OCI-LY1 (cell line): ENCODE measurements around the gene TRPM1.

ENCODE experiments used
- H2AFZ ChIP-seq: fragments of 200-600 bp; sonication (generic), shearing (Covaris generic); 2 replicates; pipeline ENCODE4 v1.6.0; 2014; ENCODE audit warnings: antibody characterized with exemption, mild to moderate bottlenecking, low read length
- H3F3A ChIP-seq: fragments of 200-600 bp; sonication (generic), shearing (Covaris generic); 2 replicates; pipeline ENCODE4 v1.6.0; 2014; ENCODE audit warnings: mild to moderate bottlenecking, antibody characterized with exemption, low read length, moderate library complexity; ENCODE audit not compliant: insufficient read depth
- H3K27ac ChIP-seq: fragments of 200-600 bp; sonication (generic); 2 replicates; pipeline ENCODE4 v1.5.1; 2014; ENCODE audit warnings: low read length, mixed run types, mild to moderate bottlenecking, low read depth; ENCODE audit not compliant: poor library complexity, severe bottlenecking
- H3K27me3 ChIP-seq: fragments of 200-600 bp; sonication (generic); 2 replicates; pipeline ENCODE4 v1.6.0; 2014; ENCODE audit warnings: antibody characterized with exemption, mild to moderate bottlenecking, low read length, moderate library complexity; ENCODE audit not compliant: insufficient read depth
- H3K36me3 ChIP-seq: fragments of 200-600 bp; sonication (generic); 2 replicates; pipeline ENCODE4 v1.6.1; 2014; ENCODE audit warnings: mild to moderate bottlenecking, antibody characterized with exemption, low read length, moderate library complexity, mixed read lengths; ENCODE audit not compliant: insufficient read depth
- H3K4me1 ChIP-seq: fragments of 200-600 bp; sonication (generic); 2 replicates; pipeline ENCODE4 v1.5.1; 2014; ENCODE audit warnings: mild to moderate bottlenecking, low read length, moderate library complexity; ENCODE audit not compliant: insufficient read depth, severe bottlenecking
- H3K4me2 ChIP-seq: fragments of 200-600 bp; sonication (generic), shearing (Covaris generic); 2 replicates; pipeline ENCODE4 v1.6.1; 2014; ENCODE audit warnings: low read length
- H3K4me3 ChIP-seq: fragments of 200-600 bp; sonication (generic); 2 replicates; pipeline ENCODE4 v1.5.1; 2014; ENCODE audit warnings: low read length, low read depth, mild to moderate bottlenecking, mixed read lengths; ENCODE audit not compliant: poor library complexity, severe bottlenecking
- H3K79me2 ChIP-seq: fragments of 200-600 bp; shearing (Covaris generic); 2 replicates; pipeline ENCODE4 v1.6.1; 2016; ENCODE audit warnings: mixed run types, low read length, mixed read lengths; ENCODE audit not compliant: insufficient read depth
- H3K9ac ChIP-seq: fragments of 200-600 bp; sonication (generic), shearing (Covaris generic); 2 replicates; pipeline ENCODE4 v1.6.1; 2014; ENCODE audit warnings: mild to moderate bottlenecking, low read length, mixed read lengths
- H3K9me2 ChIP-seq: fragments of 200-600 bp; sonication (generic), shearing (Covaris generic); 2 replicates; pipeline ENCODE4 v1.6.1; 2014; ENCODE audit warnings: low read depth, mild to moderate bottlenecking, low read length, mixed read lengths
- H3K9me3 ChIP-seq: fragments of 200-600 bp; shearing (Covaris generic); 2 replicates; pipeline ENCODE4 v1.6.1; 2014; ENCODE audit warnings: low read length, mixed read lengths
- H4K20me1 ChIP-seq: fragments of 200-600 bp; sonication (generic), shearing (Covaris generic); 2 replicates; pipeline ENCODE4 v1.6.0; 2016; ENCODE audit warnings: mild to moderate bottlenecking, low read length; ENCODE audit not compliant: insufficient read depth
- CTCF ChIP-seq: fragments of 200-600 bp; sonication (generic), shearing (Covaris generic); IDR thresholded peaks from 2 replicates; pipeline ENCODE4 v1.5.1; 2017; ENCODE audit warnings: mild to moderate bottlenecking, antibody characterized with exemption, low read length, moderate library complexity, mixed read lengths
- EZH2 ChIP-seq: fragments of 200-600 bp; sonication (generic), shearing (Covaris generic); IDR thresholded peaks from 2 replicates; pipeline ENCODE4 v1.8.0; 2017; ENCODE audit warnings: borderline replicate concordance, mixed run types, mild to moderate bottlenecking, antibody characterized with exemption, low read length, moderate library complexity, mixed read lengths

Gene TRPM1

GRCh38 chr15:30991255-30992235 lies 110.0 kb downstream of the TRPM1 start, which contains the start of gene MTMR10:
Gene MTMR10, minus strand, starts transcription at chr15:30991628. Its CDS starts 122 bp downstream, at chr15:30991506.
- Histone ChIP-seq H3K4me3 (peak within 1 kb of the TSS; percentile 88), H2AFZ (0 out of 2 replicates have a peak within 1 kb of the TSS, but pooled peaks have one; percentile 21), H3K9me2 (no peaks in the 10 kb centered on the region), H3K9ac (peak within 1 kb of the TSS; percentile 86), H3K9me3 (no peaks in the 10 kb centered on the region), H3K36me3 (0 out of 2 replicates have a peak, but pooled peaks cover 6% of the 10 kb centered on the region), H3K4me2 (peak within 1 kb of the TSS; percentile 82), H3K27ac (peak within 1 kb of the TSS; percentile 47), H3K79me2 (peaks cover 14% of the 10 kb centered on the region; the same call in 1 of the 2 replicates), H3K4me1 (peaks cover 30% of the 10 kb centered on the region), H3F3A (no peaks in the 10 kb centered on the region), H4K20me1 (no peaks in the 10 kb centered on the region), H3K27me3 (no peaks in the 10 kb centered on the region)
- no peak for TF ChIP-seq CTCF
- TF ChIP-seq EZH2: no peak

- Histone ChIP-seq H3K4me3 (peak overlapping the region; percentile 88), H4K20me1 (no peaks in the 10 kb centered on the region), H3F3A (no peaks in the 10 kb centered on the region), H3K9ac (peak overlapping the region; percentile 86), H3K36me3 (peaks cover 12% of the 10 kb centered on the region), H3K79me2 (peaks cover 14% of the 10 kb centered on the region; the same call in 1 of the 2 replicates), H3K4me2 (peak overlapping the region; percentile 82), H2AFZ (0 out of 2 replicates have a peak overlapping the region, but pooled peaks have one; percentile 21), H3K27me3 (no peaks in the 10 kb centered on the region), H3K27ac (peak overlapping the region; percentile 47), H3K9me2 (no peaks in the 10 kb centered on the region), H3K4me1 (peaks cover 30% of the 10 kb centered on the region), H3K9me3 (no peaks in the 10 kb centered on the region)
- TF ChIP-seq CTCF: no peak
- TF ChIP-seq EZH2: no peak
Observed at GRCh38 chr15:30990446-30991254, 110.9 kb downstream of the TRPM1 start.

GRCh38 chr15:30990036-30990435 lies 111.5 kb downstream of the TRPM1 start:
- H3K9me3 ChIP-seq: no peaks in the 10 kb centered on the region
- peak overlapping the region; percentile 86 for H3K9ac ChIP-seq
- H3K79me2 ChIP-seq: peaks cover 14% of the 10 kb centered on the region; the same call in 1 of the 2 replicates
- no peak overlapping the region for H2AFZ ChIP-seq
- H3K4me1 ChIP-seq: peaks cover 36% of the 10 kb centered on the region
- no peaks in the 10 kb centered on the region for H3F3A ChIP-seq
- H4K20me1 ChIP-seq: no peaks in the 10 kb centered on the region
- peak overlapping the region; percentile 82 for H3K4me2 ChIP-seq
- H3K9me2 ChIP-seq: no peaks in the 10 kb centered on the region
- peak overlapping the region; percentile 47 for H3K27ac ChIP-seq
- H3K36me3 ChIP-seq: peaks cover 13% of the 10 kb centered on the region
- TF ChIP-seq EZH2 (no peak), CTCF (peak; percentile 41)
- no peaks in the 10 kb centered on the region for H3K27me3 ChIP-seq
- peak overlapping the region; percentile 88 for H3K4me3 ChIP-seq
